KG1 (cell line): ENCODE results near the gene E2F4.

Experiments
- DNase-seq: peaks from one replicate; lab custom pipeline; 2025; lab: John Stamatoyannopoulos, UW

Gene E2F4

GRCh38 chr16:67173808-67174705 is 17.9 kb upstream of the E2F4 start:
- no peak for DNase-seq

DNA sequence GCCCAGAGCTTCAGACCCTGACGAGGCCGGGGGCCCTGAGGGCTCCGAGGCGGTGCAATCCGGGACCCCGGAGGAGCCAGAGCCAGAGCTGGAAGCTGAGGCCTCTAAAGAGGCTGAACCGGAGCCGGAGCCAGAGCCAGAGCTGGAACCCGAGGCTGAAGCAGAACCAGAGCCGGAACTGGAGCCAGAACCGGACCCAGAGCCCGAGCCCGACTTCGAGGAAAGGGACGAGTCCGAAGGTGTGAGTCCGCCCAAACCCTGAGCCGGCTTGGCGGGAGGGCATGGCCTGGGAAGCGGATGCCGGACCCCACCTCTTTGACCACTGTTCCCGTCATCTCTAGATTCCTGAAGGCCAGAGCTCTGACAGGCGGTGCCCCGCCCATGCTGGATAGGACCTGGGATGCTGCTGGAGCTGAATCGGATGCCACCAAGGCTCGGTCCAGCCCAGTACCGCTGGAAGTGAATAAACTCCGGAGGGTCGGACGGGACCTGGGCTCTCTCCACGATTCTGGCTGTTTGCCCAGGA is 17.2 kb upstream of the E2F4 start:
- no peak for DNase-seq

GRCh38 chr16:67176662-67177061 is 15.3 kb upstream of the E2F4 start:
- DNase-seq, result no peak

DNA sequence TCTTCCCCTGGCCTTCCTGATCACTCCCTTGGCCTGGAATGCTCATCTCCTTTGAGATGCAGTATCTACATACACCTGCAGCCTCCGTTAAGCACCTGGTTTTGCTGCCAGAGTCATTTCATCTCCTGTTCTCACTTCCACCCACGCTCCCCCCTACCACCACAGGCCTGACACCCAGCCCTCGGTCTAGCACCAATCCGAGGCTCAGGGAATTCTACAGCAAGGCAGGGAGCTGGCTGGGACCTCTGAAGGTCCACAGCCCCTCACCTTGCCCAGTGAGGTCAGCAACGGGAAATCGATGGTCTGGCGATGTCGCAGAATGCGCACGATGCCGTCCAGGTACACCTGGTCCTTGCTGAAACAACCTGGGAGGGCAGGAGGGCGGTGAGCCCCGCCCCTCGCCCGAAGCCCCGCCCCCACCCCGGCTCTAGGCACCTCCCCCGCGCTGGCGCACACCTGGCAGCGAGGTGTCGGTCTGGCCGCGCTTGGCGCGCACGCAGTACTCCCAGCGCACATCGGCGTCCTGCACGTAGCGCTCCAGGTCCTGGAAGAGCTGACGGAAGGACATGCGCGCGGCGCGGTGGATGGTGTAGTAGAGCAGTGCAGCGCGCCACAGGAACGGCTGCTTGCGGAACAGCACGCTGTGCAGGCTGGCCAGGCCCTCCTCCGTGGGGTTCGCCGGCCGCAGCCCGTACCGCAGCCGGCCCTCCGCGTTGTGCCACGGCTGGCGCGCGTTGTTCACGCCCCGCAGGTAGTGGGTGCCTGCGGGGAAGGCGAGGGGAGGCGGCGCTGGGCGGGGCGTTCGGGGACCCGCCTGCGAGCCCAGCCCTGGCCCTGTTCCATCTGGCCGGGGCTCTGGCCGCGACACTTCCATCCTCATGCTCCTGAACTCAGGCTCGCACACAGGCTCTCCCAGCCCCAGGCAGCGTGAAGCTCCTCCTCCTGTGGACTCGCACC is 13.9 kb upstream of the E2F4 start:
- no peak for DNase-seq

DNA sequence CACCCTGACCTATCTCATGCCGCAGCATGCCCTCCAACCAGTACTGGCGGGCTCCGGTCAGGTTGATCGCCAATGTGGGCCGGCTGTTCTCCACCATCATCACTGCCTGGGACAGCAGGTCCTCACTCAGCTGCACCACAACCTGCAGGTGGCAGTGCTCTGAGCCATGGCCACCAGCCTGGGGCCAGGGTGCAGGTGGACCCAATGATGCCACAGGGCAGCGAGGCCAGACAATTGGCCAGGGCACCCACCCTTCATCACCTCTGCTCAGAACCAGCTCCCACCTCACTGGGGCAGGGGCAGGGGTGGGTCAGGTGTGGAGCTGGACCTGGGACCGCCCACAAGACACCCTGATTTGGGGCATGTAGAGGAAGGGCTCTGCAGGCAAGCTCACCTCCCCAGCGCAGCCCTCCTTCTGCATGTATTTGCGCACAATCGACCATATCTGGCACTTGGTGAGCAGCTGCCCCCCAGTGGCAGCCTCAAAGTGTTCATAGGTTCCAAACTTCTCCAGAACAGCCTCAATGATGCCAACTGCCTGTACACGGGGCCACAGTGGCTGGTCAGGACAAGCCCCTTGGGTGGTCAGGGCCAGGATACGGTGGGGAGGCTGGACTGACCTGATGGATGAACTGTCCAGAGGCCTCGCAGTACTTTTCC is 12.4 kb upstream of the E2F4 start:
- DNase-seq, result no peak

- no peak for DNase-seq
Measured at GRCh38 chr16:67180166-67180565, 11.8 kb upstream of the E2F4 start.

DNA sequence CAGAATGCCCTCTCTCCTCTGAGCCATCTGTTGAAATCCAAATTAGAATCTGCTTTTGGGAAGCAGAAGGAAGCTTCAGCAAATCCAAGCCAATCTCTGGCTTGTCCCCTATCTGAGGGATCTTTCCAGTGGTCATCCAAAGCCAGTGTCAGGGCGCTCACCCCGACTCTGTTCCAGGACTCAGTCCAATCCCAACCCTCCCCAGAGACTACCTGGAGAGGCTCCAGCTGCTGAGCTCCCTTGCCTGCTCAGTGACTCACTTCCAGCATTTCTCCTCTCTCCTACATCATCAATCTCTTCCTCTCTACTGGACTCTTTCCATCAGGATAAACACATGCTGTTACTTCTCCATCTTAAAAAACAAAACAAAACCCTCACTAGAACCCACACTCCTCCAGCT is 10.6 kb upstream of the E2F4 start:
- DNase-seq, result no peak

- DNase-seq, result no peak
Measured at GRCh38 chr16:67182288-67182687, 9.7 kb upstream of the E2F4 start.

DNA sequence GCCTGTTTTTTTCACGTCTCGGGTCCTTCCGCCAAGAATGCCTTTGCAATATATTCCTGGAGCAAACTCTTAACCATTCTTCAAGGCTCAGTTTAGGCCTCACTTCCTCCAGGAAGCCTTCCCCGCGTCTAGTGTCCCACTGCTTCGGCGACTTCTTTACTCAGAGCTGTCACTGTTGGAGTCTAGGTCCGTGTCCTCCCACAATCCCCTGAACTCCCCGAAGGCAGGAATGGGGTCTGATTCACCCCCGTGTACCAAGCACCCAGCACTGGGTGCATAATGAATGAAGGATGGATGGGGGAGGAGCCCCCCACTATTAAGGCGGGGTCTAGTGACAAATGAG is 8.7 kb upstream of the E2F4 start:
- no peak for DNase-seq

- DNase-seq, result peak; percentile 82
Measured at GRCh38 chr16:67183627-67184452, 8.1 kb upstream of the E2F4 start, which contains the start of gene MATCAP1. Gene MATCAP1 (minus strand): TSS chr16:67183963. CDS start chr16:67180610, 3,353 bp downstream.

DNA sequence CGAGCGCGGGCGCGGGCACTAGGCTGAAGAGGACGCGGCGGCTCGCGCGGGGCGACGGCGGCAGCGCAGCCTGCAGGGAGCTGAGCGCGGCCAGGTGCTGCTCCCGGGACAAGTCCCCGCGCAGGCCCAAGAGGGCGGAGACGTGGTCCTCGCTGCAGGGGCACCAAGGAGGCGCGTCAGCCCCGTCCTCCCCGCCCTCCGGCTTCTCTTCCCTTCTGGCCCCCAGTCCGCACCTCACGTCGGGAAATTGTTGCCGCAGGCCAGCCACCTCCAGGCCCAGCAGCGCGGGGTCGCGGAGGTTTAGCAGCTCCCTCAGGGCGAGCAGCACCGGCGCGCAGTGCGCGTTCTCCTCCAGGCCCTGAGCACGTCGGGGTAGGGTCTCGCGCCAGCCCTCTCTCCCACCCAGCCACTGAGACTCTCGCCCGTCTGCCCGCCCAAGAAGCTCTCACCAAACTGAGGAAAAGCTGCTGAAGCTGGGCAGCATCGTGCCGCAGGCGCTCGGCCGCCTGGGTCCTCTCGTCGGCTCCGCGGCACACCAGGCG is 7.4 kb upstream of the E2F4 start:
- DNase-seq, result no peak

GRCh38 chr16:67184995-67185650 is 6.8 kb upstream of the E2F4 start:
- DNase-seq, result peak; percentile 23

DNA sequence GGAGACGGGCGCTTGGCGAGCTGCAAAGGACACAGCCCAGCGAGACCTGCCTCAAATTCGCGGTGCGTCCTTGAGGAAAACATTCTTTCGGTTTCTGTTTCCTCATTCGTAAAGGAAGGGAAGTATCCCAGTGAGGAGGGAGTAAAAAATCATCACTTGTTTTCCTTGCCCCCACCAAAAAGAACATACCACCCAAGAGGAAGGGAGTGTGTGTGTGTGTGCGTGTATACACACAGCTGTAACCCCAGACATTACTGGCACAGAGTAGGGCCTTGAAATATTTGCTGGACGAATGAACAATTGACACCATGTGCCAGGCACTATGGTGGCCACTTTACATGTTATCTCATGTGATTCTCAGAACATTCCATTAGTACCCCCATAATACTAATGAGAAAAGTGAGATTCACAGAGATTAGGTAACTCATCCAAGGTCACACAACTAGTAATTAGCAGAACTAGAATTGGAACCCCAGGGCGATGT is 6.3 kb upstream of the E2F4 start:
- DNase-seq, result no peak

GRCh38 chr16:67186550-67186950 is 5.4 kb upstream of the E2F4 start:
- no peak for DNase-seq

DNA sequence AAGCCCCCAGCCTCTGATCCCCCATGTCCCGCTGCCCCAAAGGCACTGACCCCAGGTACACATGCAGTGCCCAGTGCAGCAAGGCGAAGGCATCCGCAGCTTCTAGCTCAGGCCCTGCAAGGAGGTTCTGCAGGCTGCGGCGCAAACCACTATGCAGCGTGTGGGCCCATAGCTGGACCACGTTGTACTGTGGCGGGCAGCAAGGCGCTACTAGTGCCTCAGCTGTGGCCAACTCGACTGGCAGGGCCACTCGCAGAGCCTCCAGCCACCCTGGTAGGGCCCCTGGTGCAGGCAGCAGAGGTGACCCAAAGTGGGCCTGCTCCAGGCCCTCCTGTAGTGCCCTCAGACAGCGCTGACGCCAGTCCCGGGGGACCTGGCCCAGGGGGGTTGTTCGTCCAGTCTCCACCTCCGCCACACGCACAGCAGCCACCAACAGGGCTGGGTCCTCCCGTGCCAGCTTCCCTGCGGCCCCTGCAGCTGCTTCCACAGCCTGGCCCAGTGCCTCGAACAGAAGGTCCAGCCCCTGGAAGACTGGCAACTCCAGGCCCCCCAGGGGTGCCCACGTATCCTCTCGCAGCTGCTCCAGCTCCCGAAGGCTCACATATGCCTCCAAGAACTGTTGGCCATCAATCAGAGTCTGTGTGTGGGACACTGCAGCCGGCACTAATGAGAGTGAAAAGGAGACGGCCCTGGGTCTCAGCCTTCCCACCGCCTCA is 4.6 kb upstream of the E2F4 start:
- DNase-seq, result no peak

DNA sequence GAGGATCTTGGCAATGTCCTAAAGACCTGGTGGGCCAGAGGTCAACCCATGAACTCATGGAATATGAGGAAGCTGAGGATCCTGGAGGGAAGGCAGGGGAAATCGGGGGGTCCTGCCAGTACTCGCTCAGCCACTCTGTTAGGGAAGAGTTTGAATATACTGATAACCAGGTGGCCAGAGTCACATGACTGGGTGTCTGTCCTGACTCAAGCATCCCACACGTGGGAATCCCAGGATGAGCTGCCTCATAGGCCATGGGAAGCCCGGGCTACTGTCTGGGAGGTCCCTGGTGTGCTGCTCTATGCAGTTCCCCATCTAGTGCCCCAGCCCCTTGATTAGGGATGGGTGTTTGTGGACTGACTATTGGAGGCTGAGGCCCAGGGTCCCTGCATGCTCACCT is 3.6 kb upstream of the E2F4 start:
- DNase-seq, result no peak

- DNase-seq, result no peak
Measured at GRCh38 chr16:67188798-67189197, 3.2 kb upstream of the E2F4 start.

- no peak for DNase-seq
Measured at GRCh38 chr16:67190041-67190440, 1.9 kb upstream of the E2F4 start, which contains the start of gene EXOC3L1. Gene EXOC3L1 (minus strand): TSS chr16:67190136. CDS start chr16:67189676, 460 bp downstream.
